GM15510 (cell line): ENCODE measurements around the gene PTCSC3.

Experiments used
- POLR2A ChIP-seq: IDR thresholded peaks from 3 replicates; pipeline ENCODE4 v1.6.1; 2011; ENCODE audit warnings: borderline replicate concordance; ENCODE audit not compliant: insufficient read length; ENCODE audit errors: extremely low read depth

PTCSC3 gene

GRCh38 chr14:36176524-36176923 is at the start of gene PTCSC3:
Gene PTCSC3 (minus strand): TSS chr14:36176722.
- TF ChIP-seq POLR2A = no peak

- TF ChIP-seq POLR2A = no peak
Observed at GRCh38 chr14:36226164-36226563, 49.6 kb upstream of the PTCSC3 start.

GRCh38 chr14:36224176-36224575 is 47.7 kb upstream of the PTCSC3 start:
- no peak for TF ChIP-seq POLR2A

- no peak for TF ChIP-seq POLR2A
Observed at GRCh38 chr14:36223558-36223957, 47.0 kb upstream of the PTCSC3 start.

GRCh38 chr14:36222952-36223468 is 46.5 kb upstream of the PTCSC3 start:
- TF ChIP-seq POLR2A = no peak

GRCh38 chr14:36222337-36222736 is 45.8 kb upstream of the PTCSC3 start:
- TF ChIP-seq POLR2A = no peak

- no peak for TF ChIP-seq POLR2A
Observed at GRCh38 chr14:36221112-36221511, 44.6 kb upstream of the PTCSC3 start.

- no peak for TF ChIP-seq POLR2A
Observed at GRCh38 chr14:36217732-36218131, 41.2 kb upstream of the PTCSC3 start.

GRCh38 chr14:36217027-36217426 is 40.5 kb upstream of the PTCSC3 start:
- TF ChIP-seq POLR2A = no peak

GRCh38 chr14:36215217-36215598 is 38.7 kb upstream of the PTCSC3 start:
- TF ChIP-seq POLR2A = no peak

GRCh38 chr14:36214476-36215216 is 38.1 kb upstream of the PTCSC3 start:
- TF ChIP-seq POLR2A = no peak

- TF ChIP-seq POLR2A = no peak
Observed at GRCh38 chr14:36212987-36213386, 36.5 kb upstream of the PTCSC3 start.

GRCh38 chr14:36212577-36212976 is 36.1 kb upstream of the PTCSC3 start:
- no peak for TF ChIP-seq POLR2A

GRCh38 chr14:36208690-36209278 is 32.3 kb upstream of the PTCSC3 start:
- no peak for TF ChIP-seq POLR2A

GRCh38 chr14:36207500-36207899 is 31.0 kb upstream of the PTCSC3 start:
- no peak for TF ChIP-seq POLR2A

- TF ChIP-seq POLR2A = no peak
Observed at GRCh38 chr14:36204461-36205073, 28.0 kb upstream of the PTCSC3 start.

- TF ChIP-seq POLR2A = no peak
Observed at GRCh38 chr14:36198378-36198777, 21.9 kb upstream of the PTCSC3 start.

- TF ChIP-seq POLR2A = no peak
Observed at GRCh38 chr14:36194663-36195062, 18.1 kb upstream of the PTCSC3 start.
